Lower leg skin (tissue), 3 donors: ENCODE data around the gene PKP1.

ENCODE experiments used
- CTCF ChIP-seq, 3 donors: fragments of 450-650 bp; IDR thresholded peaks; one replicate each; pipeline ENCODE4 v1.5.1; 2016; ENCODE audit warnings: antibody characterized with exemption in 3 of 3, mild to moderate bottlenecking in 3 of 3, moderate library complexity in 2 of 3
- POLR2A ChIP-seq, 2 donors: fragments of 450-650 bp; IDR thresholded peaks; one replicate each; pipeline ENCODE4 v1.6.1; 2016 to 2017; ENCODE audit warnings: antibody characterized with exemption in 2 of 2, mild to moderate bottlenecking in 1 of 2, moderate library complexity in 1 of 2

- no peak for TF ChIP-seq CTCF (IDR thresholded peaks at IDR 0.05)
- no peak for TF ChIP-seq POLR2A (IDR thresholded peaks at IDR 0.05)
Measured at GRCh38 chr1:201332021-201332420, 48.7 kb downstream of the PKP1 start.
